GM10847 (cell line): Measurements from ENCODE around the gene GP2.

Experiments used
- POLR2A ChIP-seq: IDR thresholded peaks from 2 replicates; pipeline ENCODE4 v1.6.1; 2011; ENCODE audit not compliant: insufficient read length; ENCODE audit errors: extremely low read depth

GP2 gene

DNA sequence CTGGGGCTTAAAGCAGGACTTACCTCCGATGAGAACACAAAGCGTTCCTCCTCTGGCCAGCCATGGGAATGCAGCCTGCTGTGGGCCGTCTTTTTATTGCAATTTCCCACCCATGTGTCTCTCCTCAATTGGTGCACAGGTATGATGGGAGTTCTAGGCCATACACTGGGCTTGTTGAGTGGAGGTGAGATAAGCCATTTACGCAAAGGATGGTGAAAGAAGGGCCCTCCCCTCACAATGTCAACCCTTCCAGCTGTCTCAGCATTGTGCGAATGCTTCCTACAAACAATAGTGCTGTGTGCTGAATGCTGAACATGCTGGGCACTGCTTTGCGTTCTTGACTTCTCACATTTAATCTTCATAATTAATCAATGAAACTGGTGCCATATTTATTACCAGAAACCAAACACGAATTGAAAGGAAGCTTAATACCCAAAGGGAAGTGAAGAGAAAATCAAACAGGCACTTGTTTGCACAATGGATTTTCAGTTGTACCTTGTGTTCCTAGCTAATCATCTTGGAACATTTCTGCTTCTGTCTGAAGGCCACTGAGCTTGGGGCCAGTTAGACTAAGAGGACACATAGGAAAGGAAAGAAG, at the start of gene GP2:
Gene GP2 (minus strand): TSS at position 70 of the 598 bp plus-strand sequence. CDS start 1,082 bp downstream, outside the sequence.
- TF ChIP-seq POLR2A: no peak

- no peak for TF ChIP-seq POLR2A
Observed at GRCh38 chr16:20372701-20373100, 45.4 kb upstream of the GP2 start.

DNA sequence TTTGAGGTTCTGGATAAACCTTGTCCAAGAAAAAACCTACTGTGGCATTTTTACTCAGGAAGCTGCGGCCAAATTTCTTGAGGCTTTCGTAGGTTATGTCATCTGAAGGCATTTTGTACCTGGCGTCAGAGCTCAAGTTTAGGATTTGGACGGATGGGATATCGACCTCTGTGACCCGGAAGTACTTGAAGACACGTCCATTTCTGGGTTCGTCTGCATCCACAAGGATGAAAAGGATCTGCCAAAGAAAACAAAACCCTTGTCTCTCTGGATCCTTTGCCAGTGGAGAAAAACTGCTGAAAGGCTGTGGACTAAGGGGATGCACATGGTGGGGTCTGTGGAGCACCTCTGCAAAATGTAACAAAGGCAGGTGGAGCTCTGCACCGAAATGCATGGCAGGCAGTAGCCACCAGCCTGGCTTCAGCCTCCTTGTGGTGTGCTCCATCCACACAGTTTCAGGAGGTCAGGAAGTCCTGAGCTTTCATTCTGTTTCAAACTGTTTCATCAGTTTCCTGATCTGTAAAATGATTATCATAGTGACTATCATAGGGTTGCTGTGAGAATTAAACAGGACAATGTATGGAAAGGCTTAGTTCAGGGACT, 42.2 kb upstream of the GP2 start:
- TF ChIP-seq POLR2A: no peak

DNA sequence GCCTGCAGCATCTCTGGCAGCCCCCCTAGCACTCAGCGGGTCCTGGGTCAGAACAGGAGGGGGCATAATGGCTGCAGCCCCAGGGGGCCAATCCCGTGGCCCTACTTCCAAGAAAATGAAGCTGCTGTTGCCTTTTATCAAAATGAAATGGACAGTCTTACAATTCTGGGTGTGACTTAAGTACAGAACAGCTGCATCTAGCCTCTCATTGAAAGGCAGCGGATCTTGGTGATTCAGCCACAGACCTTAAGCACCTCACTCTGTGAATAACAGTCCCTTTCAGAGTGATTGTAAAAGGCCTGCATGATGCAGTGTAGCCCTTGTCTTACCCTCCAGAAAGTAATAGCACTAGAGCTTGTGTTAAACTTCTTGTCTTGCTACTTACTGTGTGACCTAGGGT, 36.7 kb upstream of the GP2 start:
- TF ChIP-seq POLR2A: no peak

DNA sequence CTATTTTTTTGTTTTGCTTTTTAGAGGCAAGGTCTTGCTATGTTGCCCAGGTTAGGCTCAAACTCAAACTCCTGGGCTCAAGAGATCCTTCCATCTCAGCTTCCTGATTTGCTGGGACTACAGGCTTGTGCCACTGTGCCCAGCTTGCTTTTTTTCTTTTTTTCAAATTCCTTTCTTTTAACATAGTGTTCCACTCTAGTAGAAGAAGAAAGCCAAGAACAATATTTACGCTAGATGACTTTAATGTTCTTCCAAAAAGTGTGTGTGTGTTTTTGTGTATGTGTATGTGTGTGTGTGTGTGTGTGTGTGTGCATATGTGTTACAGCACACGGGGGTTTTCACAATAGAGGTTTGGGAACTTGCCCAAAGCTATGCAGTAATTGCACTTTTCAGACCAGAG, 35.9 kb upstream of the GP2 start:
- no peak for TF ChIP-seq POLR2A

GRCh38 chr16:20359997-20360396, 32.7 kb upstream of the GP2 start:
- no peak for TF ChIP-seq POLR2A

DNA sequence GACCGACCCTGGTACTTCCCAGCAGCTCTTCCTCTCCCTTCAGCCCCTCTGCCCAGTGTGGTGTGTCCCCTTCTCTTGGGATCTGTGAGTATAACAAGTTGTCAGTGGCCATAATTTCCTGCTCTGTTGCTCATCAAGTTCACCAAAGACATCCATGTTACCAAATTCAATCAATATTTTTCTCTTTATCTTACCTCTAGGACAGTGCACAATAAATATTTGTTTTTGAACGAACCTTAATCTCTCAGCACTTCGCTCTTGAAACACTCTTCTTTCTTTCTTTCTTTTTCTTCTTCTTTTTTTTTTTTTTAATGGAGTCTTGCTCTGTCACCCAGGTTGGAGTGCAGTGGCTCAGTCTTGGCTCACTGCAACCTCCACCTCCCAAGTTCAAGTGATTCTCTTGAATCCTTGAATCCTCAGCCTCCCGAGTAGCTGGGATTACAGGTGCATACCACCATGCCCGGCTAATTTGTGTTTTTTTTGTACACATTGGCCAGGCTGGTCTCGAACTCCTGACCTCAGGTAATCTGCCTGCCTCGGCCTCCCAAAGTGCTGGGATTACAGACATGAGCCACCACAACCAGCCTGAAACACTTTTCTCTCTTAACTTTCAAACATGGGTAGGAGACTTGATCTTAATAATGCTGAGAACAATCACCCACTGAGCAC, 27.9 kb upstream of the GP2 start:
- TF ChIP-seq POLR2A: no peak

DNA sequence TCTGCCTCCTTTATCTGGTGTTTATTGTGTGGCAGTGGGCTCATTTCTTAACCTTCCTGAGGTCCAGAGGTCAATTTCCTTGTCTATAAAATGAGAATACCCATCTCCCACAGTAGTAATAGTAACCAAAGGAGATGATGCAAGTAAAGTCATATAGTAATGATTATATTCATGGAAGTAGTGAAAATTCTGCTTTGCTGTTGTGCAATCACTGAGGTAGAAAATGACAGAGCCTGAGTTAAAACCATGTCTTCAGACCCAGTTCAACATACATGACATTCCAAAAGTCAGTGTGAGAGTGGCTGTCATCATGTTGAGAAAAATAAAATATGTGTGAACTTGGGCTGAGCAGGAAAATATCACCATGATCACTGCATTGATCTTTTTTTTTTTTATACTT, 26.1 kb upstream of the GP2 start:
- no peak for TF ChIP-seq POLR2A

- TF ChIP-seq POLR2A: no peak
Observed at GRCh38 chr16:20352615-20353014, 25.3 kb upstream of the GP2 start, which contains the start of gene UMOD. TSS of gene UMOD (minus strand) at chr16:20352715. CDS start at chr16:20350737, 1,978 bp downstream.

DNA sequence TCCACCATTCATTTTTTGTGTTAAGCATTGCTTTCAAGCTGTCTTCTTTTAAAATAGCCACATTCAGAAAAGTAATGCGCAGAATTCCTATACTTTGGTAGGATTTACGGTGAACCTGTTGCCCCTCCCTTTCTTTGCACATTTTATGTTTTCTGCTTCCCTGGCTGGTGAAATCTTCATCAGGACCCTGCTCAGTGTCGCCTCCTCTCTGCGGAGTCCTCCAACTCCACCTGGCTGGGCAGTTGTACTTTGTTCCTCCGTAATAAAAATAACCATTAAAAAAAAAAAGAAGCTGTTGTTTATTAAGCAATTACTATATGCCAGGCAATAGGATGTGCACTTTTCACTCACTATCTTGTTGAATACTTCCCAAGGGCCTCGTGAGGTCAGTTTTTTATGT, 22.3 kb upstream of the GP2 start:
- TF ChIP-seq POLR2A: no peak

GRCh38 chr16:20348365-20349185, 21.3 kb upstream of the GP2 start:
- no peak for TF ChIP-seq POLR2A

GRCh38 chr16:20347666-20348364, 20.5 kb upstream of the GP2 start:
- no peak for TF ChIP-seq POLR2A

GRCh38 chr16:20344611-20345010, 17.3 kb upstream of the GP2 start:
- no peak for TF ChIP-seq POLR2A

GRCh38 chr16:20339744-20340143, 12.4 kb upstream of the GP2 start:
- no peak for TF ChIP-seq POLR2A

- TF ChIP-seq POLR2A: no peak
Observed at GRCh38 chr16:20336955-20337354, 9.6 kb upstream of the GP2 start.
